Measurements from ENCODE around the gene ELOVL5.
A peak's percentile ranks its signal among the peaks of the same experiment; 100 is the strongest.
"Not testable (repeated sequence)": the region's sequence is repeated elsewhere in the genome, so short reads cannot be mapped to it uniquely, and the experiment has no call there.

ELOVL5 gene

DNA sequence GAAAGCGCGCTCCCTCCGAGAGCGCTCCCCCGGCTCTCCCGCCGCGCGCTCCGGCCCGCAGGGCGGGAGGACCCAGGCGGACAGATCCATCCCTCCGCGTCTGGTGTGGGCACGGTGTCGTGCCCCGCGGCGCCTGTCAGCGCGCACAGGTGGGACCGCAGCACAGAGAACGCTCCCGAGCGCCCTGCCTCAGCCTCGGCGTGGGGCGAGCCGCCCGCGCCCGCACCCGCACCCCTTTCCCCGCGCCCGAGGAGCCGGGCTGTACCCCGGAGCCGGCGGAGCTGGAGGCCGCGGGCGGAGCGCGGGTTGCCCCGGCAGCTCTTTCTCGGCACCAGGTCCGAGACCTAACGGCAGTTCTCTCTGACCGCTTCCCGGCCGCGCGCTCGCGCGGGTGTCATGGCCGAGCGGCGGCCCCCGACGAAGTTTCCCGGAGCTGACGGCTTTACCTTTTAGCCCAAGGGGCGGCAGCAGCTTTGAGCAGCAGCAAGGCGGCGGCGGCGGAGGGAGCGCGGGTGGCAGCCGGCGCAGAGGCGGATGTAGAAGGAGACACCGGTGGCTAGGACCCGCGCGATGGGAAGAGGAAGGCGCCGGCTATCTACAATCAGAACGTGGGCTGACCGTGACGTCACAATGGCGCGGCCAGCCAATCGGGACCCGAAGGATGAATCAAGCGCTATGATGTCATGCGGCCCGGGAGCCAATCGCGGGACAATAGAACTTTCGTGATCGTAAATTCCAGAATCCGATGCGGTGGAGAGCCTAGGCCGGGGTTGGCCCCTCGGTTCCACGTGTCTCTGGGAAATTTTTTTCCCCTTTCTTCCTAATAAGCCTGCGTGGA, at the start of gene ELOVL5:
Gene ELOVL5, minus strand, starts transcription at position 580 of the 838 bp plus-strand sequence. CDS start 53,251 bp downstream, outside the sequence.
- DNase-seq: peak; percentile 95

GRCh38 chr6:53397283-53397682, 48.5 kb upstream of the ELOVL5 start:
- no peak for DNase-seq

GRCh38 chr6:53395986-53396385, 47.2 kb upstream of the ELOVL5 start:
- no peak for DNase-seq

DNA sequence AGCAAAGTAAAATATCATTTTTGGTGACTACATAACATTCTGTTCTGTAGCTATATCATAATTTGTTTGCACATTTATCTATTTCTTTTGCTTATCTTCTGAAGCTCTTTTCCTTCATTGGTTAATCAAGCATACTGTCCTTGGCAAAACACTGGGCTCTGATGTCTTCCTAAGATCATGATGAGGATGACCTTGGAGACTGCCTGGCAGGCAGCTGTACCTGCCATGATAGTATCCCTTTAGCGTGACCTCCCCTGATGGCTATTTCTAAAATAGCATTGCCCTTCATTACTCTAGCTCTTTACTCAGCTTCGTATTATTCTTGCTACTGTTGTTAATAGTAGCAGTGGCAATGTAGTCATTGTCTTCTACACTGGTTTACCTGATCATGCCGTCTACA, 46.0 kb upstream of the ELOVL5 start:
- DNase-seq: no peak

DNA sequence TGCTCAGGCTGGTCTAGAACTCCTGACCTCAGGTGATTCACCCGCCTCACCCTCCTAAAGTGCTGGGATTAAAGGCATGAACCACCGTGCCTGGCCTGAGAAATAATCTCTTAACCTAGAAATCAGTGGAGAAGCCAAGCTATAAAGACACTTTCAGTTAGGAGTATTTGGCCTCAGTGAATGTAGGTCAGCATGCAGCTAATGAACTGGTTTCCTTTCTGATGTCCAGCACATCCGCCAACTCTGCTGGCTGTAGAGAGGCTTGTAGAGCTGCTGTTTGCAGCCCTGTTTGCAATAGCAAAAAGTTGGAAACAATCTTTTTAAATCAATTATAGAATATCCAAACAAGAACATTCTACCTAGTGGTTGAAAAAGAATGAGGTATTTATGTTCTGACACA, 42.4 kb upstream of the ELOVL5 start:
- no peak for DNase-seq

DNA sequence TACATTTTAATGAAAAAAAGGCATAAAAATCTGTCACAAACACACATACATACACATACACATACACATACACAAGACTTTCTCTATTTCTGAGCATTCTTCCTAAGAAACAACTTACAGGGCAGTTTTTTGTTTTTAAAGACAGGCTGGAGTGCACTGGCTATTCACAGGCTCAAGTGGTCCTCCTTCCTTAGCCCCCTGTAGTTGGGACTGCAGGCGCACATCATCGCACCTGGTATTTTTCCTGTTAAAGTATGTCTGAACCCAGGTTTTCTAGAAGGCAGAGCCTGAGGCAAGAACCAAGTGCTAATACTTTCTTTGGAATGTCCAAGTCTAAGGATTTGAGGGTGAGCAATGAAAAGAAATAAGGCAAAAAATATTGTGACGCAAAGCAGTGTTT, 41.3 kb upstream of the ELOVL5 start:
- no peak for DNase-seq

GRCh38 chr6:53388615-53389014, 39.9 kb upstream of the ELOVL5 start:
- DNase-seq: not testable (repeated sequence)

- no peak for DNase-seq
Measured at GRCh38 chr6:53382421-53382820, 33.7 kb upstream of the ELOVL5 start.

DNA sequence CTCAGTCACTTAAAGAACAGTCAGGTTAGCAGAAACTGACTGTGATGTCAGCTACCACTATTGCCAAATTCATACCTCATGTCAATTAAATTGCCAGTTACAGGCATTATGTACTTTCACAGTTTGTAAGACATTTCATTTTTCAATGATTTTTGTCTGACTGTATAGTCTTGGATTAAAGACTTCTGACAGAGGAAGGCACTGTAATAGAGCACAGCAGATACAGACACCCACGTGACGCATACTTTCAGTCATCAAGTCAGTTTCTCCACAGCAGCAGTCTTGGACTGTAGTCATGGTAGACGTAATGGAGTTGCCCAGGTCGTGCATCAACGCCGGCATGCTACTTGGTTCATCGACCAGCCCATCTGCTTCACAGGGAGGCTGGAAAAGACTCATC, 29.5 kb upstream of the ELOVL5 start:
- no peak for DNase-seq

GRCh38 chr6:53377793-53378192, 29.0 kb upstream of the ELOVL5 start:
- DNase-seq: no peak

- DNase-seq: no peak
Measured at GRCh38 chr6:53377289-53377688, 28.5 kb upstream of the ELOVL5 start.

- no peak for DNase-seq
Measured at GRCh38 chr6:53376661-53377226, 28.0 kb upstream of the ELOVL5 start.

GRCh38 chr6:53375847-53376246, 27.1 kb upstream of the ELOVL5 start:
- no peak for DNase-seq

- DNase-seq: no peak
Measured at GRCh38 chr6:53373638-53374037, 24.9 kb upstream of the ELOVL5 start.

GRCh38 chr6:53369876-53370515, 21.2 kb upstream of the ELOVL5 start:
- DNase-seq: peak; percentile 4

GRCh38 chr6:53369051-53369450, 20.3 kb upstream of the ELOVL5 start:
- DNase-seq: no peak

- DNase-seq: no peak
Measured at GRCh38 chr6:53366128-53366641, 17.4 kb upstream of the ELOVL5 start.

- no peak for DNase-seq
Measured at GRCh38 chr6:53363341-53364079, 14.8 kb upstream of the ELOVL5 start.

DNA sequence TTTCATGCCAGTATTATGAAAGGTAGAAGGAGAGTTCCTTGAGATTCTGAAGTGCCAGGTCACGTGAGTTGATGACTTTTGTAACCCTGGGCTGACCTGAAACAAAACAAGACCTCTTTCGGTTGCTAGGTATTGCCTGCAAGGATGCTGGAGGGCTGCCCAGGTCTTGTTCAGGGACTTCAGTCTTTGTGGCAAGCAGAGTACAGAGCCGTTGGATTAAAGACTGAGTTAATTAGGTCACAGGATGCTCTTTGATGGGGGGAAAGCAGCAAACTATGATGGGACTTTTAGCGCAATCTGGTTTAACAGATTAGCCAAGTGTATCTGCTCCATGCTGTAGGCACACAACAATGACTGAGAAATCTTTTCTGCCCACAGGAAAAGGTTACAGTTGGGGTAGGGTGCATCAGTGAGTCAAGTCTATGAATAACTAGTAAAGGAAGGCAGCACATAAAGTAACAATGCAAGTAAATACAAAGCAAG, 12.8 kb upstream of the ELOVL5 start:
- DNase-seq: no peak

- DNase-seq: peak; percentile 29
Measured at GRCh38 chr6:53360093-53360912, 11.6 kb upstream of the ELOVL5 start.

DNA sequence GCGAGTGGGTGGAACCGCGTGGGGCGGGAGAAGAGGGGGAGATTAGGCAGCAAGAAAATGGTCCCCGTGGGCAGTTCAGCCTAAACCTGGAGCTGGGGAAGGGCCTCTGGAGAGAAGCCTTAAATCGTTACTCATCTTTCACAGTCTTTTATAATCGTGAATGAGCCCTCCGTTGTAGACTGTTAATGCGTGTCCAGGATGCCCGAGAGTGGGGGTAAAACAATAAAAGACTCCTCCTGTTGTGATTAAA, 11.0 kb upstream of the ELOVL5 start:
- no peak for DNase-seq

DNA sequence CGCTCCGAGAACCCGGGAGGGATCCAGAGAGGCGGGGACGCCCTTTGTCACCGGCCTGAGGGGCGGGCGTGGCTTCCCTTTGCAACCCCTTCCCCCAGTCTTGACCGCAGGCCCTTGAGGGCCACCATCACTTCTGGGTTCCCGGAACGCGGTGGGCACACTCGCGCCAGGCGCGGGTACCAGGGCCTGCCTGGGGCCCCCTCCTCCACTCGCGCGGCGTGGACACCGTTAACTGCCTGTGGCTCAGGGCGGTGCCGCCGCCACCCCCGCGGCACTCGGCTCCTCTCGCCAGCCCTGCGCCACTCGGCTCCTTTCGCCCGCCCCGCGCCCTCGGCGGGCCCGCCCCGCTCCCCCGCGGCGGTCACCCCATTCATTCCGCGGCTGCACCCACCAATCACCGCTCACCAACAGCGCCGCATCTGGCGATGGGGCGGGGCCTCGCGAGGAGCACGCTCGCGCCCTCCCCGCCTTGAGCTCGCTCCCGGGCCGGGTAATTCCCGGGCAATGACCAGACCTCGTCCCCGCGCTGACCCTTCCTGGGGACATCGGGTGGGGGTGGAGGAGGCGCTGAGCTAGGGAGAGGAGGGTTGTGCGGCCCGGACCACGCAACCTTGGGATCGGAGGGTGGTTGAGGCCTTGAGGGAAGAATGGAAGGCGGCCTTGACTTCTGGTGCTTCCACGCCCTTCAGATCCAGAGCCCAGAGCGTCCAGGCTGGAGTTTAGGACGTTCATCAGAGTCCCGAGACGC, 10.5 kb upstream of the ELOVL5 start:
- peak; percentile 87 for DNase-seq
